ENCODE measurements around the gene UFD1.

Gene UFD1

DNA sequence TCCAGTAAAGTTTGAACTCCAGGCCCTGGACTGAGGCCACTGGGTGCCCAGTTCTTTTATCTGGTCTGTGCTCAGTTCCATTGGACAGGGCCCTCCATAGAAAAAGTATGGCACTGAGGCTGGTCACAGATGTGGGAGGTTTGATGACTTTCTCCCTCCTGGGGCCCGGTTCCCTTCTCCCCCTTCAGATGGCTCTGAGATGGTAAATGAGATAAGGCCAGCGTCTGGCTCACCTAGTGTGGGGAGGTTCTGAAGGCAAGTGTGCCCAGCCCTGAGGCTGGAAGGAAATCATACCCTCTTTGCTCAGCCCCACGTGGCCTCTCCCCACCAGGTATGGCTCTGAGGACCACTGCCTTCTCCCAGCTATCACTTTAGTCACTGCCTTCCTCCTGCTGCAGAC is 46.7 kb upstream of the UFD1 start:
- TF ChIP-seq FOXP2 (optimal IDR thresholded peaks at IDR 0.05; ENCODE audit: borderline replicate concordance, extremely low read depth, extremely low read length, insufficient read depth) (no peak), POLR2AphosphoS5 (IDR thresholded peaks at IDR 0.05; ENCODE audit: low read depth, low read length) (no peak), SIN3A (IDR thresholded peaks at IDR 0.05; ENCODE audit: borderline replicate concordance, insufficient read depth, low read length) (no peak), TAF1 (IDR thresholded peaks at IDR 0.05; ENCODE audit: borderline replicate concordance, insufficient read depth, low read length) (no peak)
- TF ChIP-seq, protein P1, sequence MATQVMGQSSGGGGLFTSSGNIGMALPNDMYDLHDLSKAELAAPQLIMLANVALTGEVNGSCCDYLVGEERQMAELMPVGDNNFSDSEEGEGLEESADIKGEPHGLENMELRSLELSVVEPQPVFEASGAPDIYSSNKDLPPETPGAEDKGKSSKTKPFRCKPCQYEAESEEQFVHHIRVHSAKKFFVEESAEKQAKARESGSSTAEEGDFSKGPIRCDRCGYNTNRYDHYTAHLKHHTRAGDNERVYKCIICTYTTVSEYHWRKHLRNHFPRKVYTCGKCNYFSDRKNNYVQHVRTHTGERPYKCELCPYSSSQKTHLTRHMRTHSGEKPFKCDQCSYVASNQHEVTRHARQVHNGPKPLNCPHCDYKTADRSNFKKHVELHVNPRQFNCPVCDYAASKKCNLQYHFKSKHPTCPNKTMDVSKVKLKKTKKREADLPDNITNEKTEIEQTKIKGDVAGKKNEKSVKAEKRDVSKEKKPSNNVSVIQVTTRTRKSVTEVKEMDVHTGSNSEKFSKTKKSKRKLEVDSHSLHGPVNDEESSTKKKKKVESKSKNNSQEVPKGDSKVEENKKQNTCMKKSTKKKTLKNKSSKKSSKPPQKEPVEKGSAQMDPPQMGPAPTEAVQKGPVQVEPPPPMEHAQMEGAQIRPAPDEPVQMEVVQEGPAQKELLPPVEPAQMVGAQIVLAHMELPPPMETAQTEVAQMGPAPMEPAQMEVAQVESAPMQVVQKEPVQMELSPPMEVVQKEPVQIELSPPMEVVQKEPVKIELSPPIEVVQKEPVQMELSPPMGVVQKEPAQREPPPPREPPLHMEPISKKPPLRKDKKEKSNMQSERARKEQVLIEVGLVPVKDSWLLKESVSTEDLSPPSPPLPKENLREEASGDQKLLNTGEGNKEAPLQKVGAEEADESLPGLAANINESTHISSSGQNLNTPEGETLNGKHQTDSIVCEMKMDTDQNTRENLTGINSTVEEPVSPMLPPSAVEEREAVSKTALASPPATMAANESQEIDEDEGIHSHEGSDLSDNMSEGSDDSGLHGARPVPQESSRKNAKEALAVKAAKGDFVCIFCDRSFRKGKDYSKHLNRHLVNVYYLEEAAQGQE (IDR thresholded peaks at IDR 0.05; ENCODE audit: insufficient read depth in 1 of 2, low read depth in 2 of 2, low read length in 2 of 2), result no peak

DNA sequence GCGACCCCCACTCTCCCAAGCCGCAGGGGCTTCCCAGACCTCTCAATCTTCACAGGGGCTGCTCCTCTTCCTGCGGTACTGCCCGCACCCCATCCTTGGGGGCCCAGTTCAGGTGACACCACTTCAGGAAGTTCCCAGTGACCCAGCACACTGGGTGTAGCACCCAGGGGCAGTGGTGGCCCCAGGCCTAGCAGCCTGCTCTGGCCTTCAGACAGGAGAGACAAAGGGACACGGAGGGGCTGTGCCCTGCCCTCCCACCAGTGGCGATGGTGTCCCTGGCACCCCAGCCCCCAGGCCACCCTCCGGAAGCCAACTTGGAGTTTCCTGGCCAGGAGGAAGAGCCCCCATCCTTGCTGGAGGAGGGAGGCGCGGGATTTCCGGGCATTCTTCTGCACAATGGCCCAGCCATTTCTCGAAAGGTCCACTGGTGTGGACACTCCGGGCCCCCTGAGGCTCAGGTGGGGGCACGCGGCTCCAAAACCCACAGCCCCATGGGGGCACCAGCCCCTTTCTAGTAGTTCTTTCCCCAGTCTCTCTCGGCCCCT is 46.2 kb upstream of the UFD1 start:
- TF ChIP-seq POLR2AphosphoS5 (IDR thresholded peaks at IDR 0.05; ENCODE audit: low read depth, low read length) (no peak), SIN3A (IDR thresholded peaks at IDR 0.05; ENCODE audit: borderline replicate concordance, insufficient read depth, low read length) (no peak), FOXP2 (optimal IDR thresholded peaks at IDR 0.05; ENCODE audit: borderline replicate concordance, extremely low read depth, extremely low read length, insufficient read depth) (no peak), TAF1 (IDR thresholded peaks at IDR 0.05; ENCODE audit: borderline replicate concordance, insufficient read depth, low read length) (no peak)
- TF ChIP-seq, protein P1 (IDR thresholded peaks at IDR 0.05; ENCODE audit: insufficient read depth in 1 of 2, low read depth in 2 of 2, low read length in 2 of 2), result no peak

DNA sequence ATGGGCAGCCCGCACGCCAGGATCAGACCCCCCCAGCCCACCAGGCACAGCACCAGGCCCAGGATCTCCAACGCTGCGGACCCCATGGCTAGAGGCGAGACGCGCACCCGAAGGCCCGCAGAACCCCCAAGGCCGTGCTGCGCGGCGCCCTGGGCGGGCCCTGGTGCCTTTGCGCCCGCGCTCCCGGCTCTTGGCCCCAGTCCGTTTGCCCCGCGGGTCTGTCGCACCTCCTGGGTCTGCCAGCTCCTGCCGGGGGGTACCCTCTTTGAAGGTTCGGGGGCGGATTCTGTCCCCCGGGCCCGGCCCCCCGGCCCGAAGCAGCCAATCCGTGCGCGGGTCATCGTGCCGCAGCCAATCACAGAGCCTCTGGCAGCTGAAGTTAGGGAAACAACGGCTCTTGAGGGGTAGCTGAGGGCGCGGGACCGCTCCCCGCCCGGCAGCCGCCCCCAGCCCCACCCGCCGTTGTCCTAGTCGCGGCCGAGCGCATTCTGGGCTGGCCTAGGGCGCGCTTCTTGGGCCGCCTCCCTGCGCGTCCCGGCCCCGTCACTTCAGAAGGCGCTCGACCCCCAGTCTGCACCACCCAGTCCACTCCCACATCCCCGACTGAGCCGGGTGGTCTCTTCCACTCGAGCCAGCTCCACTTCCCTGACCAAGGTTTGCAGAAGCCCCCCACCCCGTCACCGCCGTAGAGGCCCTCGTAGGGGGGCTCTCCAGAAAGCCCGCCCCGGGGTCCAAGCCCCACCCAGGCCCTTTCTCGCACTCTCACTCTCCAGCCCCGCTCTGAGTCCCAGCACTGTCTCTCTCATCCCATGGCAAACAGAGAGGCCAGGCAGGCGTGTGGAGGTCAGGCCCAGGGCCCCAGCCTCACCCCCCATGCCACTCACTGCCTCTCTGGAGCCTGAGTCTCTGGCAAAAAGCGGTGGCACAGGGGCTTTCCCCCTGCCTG is 45.5 kb upstream of the UFD1 start, which contains the start of gene CLDN5:
Gene CLDN5, minus strand, starts transcription at position 241 of the 946 bp plus-strand sequence. Its CDS starts 155 bp downstream, at position 86.
- TF ChIP-seq, protein P1 (IDR thresholded peaks at IDR 0.05; ENCODE audit: insufficient read depth in 1 of 2, low read depth in 2 of 2, low read length in 2 of 2), result no peak
- TF ChIP-seq TAF1 (IDR thresholded peaks at IDR 0.05; ENCODE audit: borderline replicate concordance, insufficient read depth, low read length) (no peak), SIN3A (IDR thresholded peaks at IDR 0.05; ENCODE audit: borderline replicate concordance, insufficient read depth, low read length) (no peak), POLR2AphosphoS5 (IDR thresholded peaks at IDR 0.05; ENCODE audit: low read depth, low read length) (no peak), FOXP2 (optimal IDR thresholded peaks at IDR 0.05; ENCODE audit: borderline replicate concordance, extremely low read depth, extremely low read length, insufficient read depth) (no peak)

DNA sequence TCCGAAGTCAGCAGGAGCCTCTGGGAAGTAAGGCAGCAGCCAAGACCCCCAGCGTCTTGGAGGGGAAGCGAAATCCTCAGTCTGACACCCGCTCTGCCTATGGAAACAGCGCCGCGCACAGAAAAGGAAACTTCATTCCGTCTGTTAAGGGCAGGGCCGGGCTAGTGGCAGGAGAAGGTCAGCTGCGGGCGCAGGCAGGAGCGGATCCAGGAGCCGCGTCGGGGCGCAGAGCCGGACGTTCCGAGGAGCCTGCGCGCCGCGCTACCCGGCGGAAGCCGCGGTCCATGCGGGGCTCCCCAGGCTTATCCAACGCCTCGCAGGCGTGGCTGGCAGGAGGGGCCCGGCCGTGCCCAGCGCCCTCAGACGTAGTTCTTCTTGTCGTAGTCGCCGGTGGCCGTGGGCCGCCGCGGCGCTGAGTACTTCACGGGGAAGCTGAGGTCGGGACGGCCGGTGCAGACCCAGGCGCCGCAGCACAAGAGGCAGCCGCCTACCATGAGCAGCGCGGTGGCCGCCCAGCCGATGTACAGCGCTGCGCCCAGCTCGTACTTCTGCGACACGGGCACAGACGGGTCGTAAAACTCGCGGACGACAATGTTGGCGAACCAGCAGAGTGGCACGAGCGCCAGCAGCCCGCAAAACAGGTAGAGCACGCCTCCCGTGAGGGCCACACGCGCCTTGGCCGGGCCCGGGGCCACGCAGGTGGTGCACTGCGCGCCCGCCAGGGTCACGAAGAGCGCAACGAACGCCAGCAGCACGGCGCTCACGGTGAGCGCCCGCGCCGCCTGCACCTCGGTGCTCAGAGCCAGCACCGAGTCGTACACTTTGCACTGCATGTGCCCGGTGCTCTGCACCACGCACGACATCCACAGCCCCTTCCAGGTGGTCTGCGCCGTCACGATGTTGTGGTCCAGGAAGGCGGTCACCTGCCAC is 44.5 kb upstream of the UFD1 start:
- TF ChIP-seq SIN3A (IDR thresholded peaks at IDR 0.05; ENCODE audit: borderline replicate concordance, insufficient read depth, low read length), result no peak
- no peak for TF ChIP-seq POLR2AphosphoS5 (IDR thresholded peaks at IDR 0.05; ENCODE audit: low read depth, low read length)
- TF ChIP-seq FOXP2 (optimal IDR thresholded peaks at IDR 0.05; ENCODE audit: borderline replicate concordance, extremely low read depth, extremely low read length, insufficient read depth), result no peak
- TF ChIP-seq TAF1 (IDR thresholded peaks at IDR 0.05; ENCODE audit: borderline replicate concordance, insufficient read depth, low read length), result no peak
- TF ChIP-seq, protein P1 (IDR thresholded peaks at IDR 0.05; ENCODE audit: insufficient read depth in 1 of 2, low read depth in 2 of 2, low read length in 2 of 2), result no peak
